ENCODE results near the gene LRMDA.
"Not testable (repeated sequence)": the region's sequence is repeated elsewhere in the genome, so short reads cannot be mapped to it uniquely, and the experiment has no call there.

Gene LRMDA

GRCh38 chr10:75762431-75762802 is 331.0 kb downstream of the LRMDA start:
- DNase-seq = no peak

GRCh38 chr10:75763652-75764051 is 332.2 kb downstream of the LRMDA start:
- no peak for DNase-seq

GRCh38 chr10:75764974-75765788 is 333.8 kb downstream of the LRMDA start:
- no peak for DNase-seq

GRCh38 chr10:75765789-75766096 is 334.3 kb downstream of the LRMDA start:
- DNase-seq = no peak

- DNase-seq = no peak
Observed at GRCh38 chr10:75766106-75766505, 334.7 kb downstream of the LRMDA start.

- not testable (repeated sequence) for DNase-seq
Observed at GRCh38 chr10:75766752-75767151, 335.3 kb downstream of the LRMDA start.

GRCh38 chr10:75770626-75771081 is 339.2 kb downstream of the LRMDA start:
- no peak for DNase-seq

GRCh38 chr10:75771606-75772005 is 340.2 kb downstream of the LRMDA start:
- DNase-seq = no peak

- peak in 1 of 6 experiments; percentile 16 for DNase-seq
Observed at GRCh38 chr10:75772153-75772887, 340.9 kb downstream of the LRMDA start.

GRCh38 chr10:75773231-75773780 is 341.9 kb downstream of the LRMDA start:
- DNase-seq = no peak

- DNase-seq = no peak
Observed at GRCh38 chr10:75773813-75774782, 342.7 kb downstream of the LRMDA start.

- DNase-seq = no peak
Observed at GRCh38 chr10:75774783-75775490, 343.5 kb downstream of the LRMDA start.

GRCh38 chr10:75776738-75777504 is 345.5 kb downstream of the LRMDA start:
- DNase-seq = no peak

GRCh38 chr10:75778665-75779064 is 347.2 kb downstream of the LRMDA start:
- no peak for DNase-seq

- no peak for DNase-seq
Observed at GRCh38 chr10:75779276-75779675, 347.9 kb downstream of the LRMDA start.

- DNase-seq = no peak
Observed at GRCh38 chr10:75782463-75783248, 351.2 kb downstream of the LRMDA start.

GRCh38 chr10:75788394-75789205 is 357.2 kb downstream of the LRMDA start:
- no peak for DNase-seq

- DNase-seq = no peak
Observed at GRCh38 chr10:75793848-75794247, 362.4 kb downstream of the LRMDA start.

GRCh38 chr10:75801121-75801520 is 369.7 kb downstream of the LRMDA start:
- DNase-seq = no peak

- DNase-seq = no peak
Observed at GRCh38 chr10:75801661-75802060, 370.2 kb downstream of the LRMDA start.

All from stimulated activated naive CD4-positive, alpha-beta T cell (primary cell).